NCI-H2029 treated with DMSO at 0.1 percent for 48 hours (cell line): ENCODE results near the gene HGFAC.

ENCODE experiments used
- DNase-seq: peaks from one replicate; lab custom pipeline; 2025; lab: John Stamatoyannopoulos, UW

HGFAC gene

DNA sequence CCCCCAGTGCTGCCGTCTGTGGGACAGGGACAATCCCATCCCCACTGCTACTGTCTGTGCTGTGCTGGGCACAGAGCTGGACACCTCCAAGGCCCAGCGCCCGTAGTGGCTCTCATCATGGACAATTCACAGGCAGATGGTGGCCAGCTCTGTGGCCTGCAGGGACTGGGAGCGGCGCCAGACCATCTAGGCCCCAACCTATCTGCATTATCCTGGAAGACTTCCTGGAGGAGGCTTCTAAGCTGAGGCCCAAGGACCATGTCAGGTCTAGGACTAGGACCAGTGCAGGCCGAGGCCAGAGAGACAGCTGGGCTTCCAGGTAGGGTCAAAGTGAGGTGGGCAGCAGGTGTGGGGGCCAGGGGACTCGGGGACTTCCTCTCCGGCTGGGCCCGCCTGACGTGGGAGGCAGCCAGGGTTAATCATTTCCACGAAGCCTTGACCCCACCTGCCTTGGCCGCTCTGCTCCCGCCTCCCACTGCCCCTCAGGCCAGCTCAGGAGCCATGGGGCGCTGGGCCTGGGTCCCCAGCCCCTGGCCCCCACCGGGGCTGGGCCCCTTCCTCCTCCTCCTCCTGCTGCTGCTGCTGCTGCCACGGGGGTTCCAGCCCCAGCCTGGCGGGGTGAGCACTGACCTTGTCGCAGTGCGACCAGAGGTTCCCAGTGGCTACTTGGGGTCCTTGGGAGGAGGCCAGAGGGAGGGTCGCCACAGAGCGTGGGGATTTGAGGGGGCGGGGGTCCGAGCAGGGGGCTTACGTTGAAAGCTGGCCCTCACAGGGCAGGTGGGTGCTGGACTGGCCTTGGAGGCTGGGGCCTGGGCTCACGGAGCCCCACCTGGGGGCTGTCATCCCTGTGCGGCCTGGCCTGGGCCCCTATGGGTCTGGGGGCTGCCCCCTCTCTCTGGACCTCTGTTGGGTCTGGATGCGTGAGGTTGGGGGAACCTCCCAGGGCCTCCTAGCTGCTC lies at the start of gene HGFAC:
Gene HGFAC, plus strand, starts transcription at position 468 of the 959 bp plus-strand sequence. Its CDS starts 34 bp downstream, at position 502.
- DNase-seq: no peak

DNA sequence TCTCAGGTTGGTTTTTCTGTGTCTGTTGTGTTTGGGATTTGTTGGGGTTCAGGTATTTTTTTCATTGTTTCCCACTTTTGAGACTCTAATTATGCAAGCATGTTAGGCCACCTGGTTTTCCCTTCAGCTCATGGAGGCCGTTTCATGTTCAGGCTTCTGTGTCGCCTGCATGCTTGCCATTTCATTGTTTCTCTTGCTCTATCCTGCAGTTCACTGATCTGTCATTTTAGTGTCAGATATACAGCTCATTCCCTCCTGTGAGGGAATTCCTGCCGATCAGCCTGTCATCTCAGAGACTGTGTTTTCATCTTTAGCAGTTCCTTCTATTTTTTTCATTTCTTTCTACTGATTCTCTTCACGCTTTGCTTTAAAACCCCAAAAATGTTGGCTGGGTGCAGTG lies 49.4 kb upstream of the HGFAC start:
- no peak for DNase-seq

DNA sequence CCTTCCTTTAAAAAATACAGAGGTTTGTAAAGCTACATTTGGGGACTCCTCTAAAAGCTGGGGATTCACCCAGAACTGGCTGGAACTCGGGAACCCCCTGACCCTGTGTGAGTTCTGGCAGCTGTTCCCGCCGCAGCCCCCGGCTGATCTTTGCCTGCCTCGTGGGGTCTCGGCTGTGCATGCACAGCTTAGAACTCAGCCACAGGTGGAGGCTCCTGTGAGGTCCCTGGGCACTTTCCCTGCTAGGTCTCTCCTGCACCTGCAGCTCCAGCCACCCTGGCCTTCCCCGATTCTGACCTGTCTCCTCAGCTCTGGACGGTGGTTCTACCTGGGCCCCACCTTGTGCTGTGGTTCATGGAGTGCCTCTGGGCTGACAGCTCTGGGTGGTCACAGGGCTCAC lies 48.6 kb upstream of the HGFAC start:
- no peak for DNase-seq

DNA sequence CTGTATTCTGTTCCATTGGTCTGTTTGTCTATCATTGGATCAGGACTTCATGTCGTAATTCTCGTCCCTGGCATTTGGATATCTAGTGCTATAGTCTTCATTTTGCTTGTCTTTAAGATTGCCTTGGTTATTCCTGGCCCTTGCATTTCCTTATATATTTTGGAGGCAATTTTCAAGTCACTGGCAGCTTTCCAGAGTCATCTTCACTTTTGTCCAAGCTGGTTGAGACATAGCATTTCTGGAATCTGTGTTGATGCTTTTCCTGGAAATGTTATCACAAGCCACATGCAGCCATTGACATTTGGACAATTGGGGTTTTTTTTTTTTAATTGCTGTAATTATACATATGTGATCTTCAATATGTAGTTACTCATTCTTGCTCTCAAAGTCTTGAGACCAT lies 45.2 kb upstream of the HGFAC start:
- DNase-seq: no peak

DNA sequence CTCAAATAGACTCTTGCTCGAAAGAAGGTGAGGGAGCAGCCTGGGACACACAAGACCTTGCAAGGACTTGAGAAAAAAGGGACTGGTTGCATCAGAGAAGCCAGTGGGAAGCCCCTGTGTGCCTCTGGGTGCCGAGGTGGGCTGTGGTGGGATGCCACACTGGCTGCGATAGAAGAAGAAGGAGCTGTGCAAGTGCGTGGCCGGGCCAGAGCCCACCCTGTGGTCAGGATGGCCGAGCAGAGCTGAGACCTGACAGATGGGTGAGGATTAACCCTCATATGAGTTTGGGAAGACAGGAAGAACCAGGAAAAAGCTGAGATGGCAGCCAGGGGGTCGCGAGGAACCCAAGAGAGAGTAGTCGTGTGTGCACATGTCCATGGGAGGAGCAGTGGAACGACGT lies 44.6 kb upstream of the HGFAC start:
- no peak for DNase-seq

DNA sequence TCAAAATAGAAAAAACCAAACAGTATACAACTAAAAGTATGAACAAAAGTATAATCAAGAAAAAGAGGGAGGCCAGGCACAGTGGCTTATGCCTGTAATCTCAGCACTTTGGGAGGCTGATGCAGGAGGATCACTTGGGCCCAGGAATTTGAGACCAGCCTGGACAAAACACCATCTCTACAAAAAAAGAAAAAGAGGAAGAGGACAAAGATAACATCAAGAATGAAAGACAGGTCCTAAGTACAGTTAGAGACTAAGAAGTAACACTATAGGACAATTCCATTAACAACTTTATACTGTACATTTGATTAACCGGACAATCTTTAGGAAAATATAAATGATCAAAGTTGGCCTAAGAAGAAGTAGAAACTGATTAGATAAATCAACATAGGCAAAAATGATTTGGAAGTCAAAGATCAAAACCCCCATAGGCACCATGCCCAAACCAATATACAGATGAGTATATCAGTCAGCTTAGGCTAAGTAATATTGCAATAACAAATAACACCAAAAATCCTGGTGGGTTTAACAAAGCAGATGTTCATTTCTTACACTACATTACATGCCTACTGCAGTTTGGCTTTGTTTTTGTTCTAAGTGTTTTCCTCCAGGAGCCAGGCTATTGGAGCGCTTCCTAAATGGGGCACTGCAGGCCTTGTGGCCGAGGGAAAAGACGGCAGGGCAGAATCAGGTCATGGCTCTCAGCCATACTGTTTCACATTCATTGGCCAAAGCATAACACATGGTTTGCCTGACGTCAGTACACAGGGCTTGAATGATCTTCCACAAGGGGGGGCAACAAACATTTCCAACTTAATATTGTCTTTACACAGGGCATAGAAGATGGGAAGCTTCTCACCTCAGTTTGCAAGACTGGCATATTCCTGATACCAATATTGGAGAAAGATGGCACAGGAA lies 42.2 kb upstream of the HGFAC start:
- no peak for DNase-seq

DNA sequence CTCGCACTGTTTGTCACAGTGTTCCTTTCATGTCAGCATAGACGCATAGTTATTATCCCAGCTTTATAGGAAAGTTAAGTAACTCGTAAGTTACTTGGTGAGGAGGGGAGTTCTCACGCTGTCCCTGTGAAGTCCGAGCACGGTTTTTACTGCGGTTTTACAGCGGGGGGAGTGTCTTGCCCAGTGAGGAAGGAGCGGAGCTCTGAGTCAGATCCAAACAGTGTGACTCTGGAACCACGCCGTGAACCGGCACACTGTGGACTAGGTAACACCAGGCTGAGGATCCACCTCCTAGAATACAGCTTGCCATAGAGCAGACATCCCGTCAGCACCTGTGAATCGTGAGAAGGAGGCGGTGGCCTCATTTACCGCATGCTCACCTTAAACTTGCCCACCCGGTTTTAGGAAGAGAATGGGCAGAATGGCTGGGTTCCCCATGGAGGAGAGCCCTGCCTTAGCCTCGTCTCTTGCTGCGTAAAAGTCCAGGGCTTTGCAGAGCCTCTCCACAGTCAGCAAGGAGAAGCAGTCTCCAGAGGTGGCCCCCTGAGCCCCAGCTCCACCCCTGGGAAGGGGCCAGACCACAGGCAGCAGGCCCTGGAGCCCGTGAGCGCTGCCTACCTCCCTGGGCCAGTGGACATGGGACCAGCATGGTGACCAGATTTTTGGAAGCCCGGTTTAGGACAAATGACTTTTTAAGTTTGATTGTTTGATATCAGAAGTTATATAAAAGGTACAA lies 40.2 kb upstream of the HGFAC start:
- DNase-seq: no peak

DNA sequence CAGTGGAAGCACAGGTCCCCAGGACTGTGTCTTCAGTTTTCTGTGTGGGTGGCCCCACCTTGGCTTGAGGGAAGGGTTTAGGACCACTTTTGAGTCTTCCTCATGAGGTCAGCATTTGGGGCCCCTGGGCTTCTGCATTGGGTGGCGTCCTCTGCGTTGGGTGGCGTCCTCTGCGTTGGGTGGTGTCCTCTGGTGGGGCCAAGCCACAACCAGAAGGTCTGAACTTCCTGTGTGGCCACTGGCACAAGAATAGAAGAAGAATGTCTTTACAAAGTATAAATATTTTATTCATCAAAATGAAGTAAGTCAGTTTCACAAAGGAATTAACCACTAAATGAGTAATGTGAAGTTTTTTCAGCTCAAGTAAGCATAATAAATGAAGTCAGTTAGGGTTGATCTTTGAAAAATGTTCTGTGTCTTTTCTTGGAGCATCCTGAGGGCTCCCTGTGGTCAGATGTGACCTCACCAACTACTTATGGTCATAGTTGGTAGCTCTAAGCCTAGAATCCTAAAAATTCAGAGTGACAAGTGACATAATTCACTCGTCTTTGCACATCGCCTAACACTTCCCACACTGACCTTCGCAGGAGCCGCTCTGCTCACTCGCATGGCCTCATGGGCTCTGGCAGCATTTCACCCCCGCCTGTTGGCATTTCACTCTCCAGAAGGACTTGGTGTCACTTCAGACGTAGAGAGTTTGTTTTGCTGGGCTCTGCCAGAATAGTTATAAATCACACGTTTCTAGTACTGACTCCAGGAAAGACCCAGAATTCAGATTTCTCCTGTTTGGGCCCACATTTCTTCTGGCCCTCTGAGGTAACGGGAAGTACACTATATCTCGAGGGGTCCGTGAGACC lies 39.0 kb upstream of the HGFAC start:
- no peak for DNase-seq

DNA sequence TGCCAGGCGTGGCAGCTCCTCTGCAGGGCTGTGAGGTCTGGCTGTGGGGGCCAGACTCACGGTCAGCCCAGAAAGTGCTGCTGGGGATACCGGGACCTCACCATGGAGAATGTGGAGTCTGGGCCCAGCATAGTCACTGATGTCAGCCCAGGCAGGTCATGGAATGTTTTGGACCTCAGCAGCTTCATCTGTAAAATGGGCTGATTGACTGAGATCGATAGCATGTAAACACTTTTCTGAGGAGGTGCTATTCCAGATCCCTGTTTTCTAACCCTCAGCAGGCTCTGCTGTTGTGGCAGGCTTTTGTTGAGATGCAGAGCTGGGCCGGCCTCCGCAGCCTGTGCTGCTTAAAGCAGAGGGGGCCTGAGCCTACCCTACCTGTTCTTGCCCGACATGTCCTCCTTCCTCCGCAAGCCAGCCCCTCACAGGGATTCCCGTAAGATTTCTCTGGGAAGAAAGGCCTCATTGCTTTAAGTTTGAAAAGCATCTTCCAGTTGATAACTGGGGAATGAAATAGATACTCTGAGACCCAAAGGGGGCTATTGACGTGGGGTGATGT lies 38.3 kb upstream of the HGFAC start:
- no peak for DNase-seq

DNA sequence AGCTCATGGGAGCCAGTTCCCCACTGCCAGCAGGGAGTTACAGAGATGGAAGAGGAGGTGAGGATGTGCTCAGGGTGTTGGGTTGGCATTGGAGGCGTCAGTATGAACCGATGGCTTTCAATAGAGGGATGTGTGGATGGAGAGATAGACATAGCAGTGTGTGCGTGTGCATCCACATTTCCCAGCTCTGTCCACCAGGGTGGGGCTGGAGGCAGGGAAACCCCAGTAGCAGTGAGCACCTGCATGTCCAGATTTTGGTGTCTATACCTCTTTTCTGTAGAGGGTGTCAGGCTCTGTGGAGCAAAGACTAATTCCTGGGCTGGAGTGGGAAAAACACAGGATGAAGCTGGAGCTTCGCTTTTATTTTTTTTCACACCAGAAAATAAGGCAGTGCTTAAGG lies 37.2 kb upstream of the HGFAC start:
- no peak for DNase-seq

DNA sequence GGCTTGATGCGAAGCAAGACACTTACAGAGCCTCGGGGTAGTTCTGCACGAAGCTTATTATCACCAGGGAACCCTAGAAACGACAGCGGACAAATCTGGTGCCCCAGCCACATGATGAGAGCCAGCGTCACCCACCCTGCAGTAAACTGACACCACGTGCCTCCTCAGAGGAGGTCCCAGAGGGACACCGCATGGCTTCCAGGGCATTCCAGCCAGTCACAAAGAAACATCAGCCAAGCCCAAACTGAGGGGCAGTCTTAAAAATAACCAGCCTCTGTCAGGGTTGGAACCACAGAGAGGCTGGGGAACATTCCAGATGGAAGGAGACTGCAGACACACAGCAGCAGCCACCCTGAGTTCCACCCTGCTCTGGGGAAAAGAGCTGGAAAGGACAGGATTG lies 36.6 kb upstream of the HGFAC start:
- no peak for DNase-seq

DNA sequence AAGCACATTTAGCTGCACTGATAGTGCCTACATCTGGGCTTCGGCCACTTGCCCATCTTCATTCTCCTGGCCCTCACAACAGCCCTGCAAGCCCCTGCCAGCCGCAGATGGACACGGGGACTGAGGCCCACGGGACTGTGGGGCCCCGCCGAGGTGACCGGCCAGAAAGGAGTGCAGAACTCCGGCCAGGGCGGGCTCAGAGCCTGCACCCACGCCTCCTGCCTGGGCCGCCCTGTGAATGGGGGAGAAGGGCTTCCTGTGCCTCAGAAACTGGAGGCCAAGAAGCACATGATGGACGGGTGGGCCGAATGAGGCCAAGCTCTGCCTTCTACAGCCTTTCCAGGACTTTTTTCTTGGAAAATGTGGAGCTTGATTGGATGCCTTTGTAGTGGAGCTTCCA lies 35.7 kb upstream of the HGFAC start:
- DNase-seq: no peak

DNA sequence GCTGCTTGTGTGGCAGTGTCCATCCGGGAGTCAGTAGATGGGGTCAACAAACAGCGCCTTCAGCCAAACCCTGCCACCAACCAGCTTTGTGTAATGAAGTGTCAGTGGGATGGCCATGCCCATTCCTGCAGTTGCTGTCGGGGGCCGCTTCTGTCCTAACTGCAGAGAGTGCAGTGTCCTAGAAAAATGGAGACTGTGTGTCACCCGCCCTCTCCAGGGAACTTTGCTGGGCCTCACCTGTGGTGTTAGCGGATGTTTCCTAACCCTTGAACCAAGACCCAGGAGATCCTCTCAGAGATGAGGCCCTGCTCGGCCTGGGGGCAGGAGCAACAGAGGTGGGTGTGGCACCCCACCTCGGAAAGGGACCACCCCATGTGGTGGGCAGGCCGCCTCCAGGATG lies 35.3 kb upstream of the HGFAC start:
- no peak for DNase-seq

DNA sequence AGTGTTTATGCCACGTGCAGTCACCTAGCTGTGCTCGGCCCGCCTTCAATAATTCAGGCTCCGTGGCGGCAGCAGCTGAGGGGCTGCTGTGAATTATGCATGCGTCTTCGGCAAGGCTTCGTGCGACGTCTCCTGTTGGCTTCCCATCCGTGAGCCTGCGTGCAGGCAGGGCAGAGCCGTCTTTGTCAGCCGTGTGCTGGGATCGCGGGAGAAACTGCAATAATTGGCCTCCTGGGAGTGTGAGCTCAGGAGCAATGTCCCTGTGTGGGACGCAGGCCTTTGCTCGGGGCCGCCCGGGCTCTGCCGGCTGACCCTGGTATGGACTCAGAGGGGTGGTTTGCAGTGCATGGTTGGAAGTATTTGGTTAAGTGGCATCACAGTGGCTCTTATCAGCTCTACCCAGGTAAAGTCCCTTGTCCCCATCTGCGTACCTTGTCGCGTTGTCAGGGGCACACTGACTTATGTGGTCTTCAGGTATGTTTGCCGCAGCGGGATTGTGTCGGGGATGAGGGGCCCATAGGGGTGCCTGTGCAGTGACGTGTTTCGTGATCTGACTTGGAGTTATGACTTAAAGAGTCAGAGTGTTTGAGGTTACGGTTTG lies 34.5 kb upstream of the HGFAC start:
- DNase-seq: no peak

DNA sequence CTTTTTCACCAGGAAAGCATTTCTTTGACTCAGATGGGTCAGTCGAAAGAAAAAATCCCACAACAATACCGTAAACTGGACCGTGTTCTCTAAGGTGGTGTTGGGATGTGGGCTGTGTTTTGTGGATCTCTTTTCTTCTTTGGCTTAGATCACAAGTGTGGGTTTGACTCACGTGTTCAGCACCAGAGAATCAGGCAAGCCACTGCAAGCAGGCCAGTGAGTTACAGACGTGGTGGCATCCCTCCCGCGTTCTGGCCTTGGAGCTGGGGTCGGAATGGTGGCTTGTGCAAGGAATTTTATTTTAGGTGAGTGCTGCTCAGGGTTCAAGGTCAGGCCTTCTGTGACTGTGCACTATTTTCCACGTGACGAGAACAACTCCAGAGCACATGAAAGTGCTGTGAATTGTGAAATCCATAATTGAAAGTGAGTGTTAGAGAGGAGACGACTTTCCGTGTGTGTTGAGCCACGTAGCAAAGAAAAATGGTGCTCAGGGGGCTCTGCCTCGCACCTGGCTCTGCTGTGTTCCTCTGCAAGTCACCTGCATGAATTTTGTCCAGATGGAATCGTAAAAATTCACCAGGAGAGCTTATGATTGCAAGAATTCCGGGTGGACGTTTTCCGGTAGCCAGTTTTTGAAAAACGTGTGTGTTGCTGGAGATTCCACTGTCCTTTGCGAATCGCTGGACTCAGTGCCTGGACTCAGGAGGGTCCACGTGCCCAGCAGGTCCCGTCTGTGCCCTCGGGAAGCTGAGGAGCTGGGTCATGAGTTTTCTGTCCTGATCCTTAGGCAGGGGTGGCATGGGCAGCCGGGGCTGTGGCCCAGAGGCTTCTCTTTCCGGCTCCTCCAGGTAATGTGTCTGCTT lies 33.6 kb upstream of the HGFAC start:
- no peak for DNase-seq

DNA sequence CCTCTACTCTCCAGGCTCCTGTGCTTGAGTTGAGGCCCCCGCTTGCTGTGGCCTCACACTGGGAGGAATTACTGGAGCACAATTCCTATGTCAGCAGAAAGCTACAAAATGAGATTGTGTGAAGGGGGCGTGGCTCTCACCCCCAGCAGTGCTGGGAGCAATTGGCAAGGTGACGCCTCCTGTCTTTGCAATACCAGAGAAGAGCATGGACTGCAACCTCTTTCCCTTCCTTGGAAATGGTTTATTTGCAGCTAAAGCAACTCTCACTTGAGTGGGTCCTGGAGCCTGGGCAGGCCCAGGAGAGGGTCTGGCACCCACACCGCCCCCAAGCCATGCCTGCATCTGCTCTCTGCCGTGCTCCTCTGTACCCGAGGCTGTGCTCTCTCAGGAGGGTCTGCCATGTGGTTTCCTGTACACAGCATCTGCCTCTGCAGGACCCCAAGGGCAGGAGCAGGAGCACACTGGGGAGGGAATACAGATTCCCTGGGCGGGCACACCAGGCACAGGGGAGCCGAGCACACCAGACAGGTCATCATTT lies 32.9 kb upstream of the HGFAC start:
- DNase-seq: no peak

DNA sequence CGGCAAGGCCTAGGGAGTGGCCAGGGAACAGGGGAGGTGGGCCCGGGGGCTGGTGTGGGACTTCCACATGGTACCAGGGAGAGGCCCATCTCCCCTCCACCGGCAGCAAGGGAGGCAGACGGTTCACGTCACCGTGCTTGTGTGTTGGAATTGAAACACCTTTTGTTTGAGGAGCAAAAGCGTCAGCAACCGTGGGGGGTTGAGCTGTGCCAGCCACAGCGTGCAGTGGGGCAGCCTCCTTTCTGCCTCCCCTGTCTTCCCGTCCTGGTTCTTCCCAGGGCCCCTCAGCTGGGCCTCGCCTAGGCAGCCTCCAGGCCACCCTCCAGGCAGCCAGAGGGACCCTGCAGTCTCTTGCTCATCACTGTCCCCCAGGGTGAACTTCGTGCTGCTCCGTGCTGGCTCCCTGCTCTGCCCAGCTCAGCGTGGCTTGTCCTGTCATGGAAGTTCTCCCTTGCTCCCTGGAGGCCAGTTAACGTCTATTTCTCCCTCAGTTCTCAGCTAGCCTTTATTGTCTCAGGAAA lies 32.1 kb upstream of the HGFAC start:
- no peak for DNase-seq

DNA sequence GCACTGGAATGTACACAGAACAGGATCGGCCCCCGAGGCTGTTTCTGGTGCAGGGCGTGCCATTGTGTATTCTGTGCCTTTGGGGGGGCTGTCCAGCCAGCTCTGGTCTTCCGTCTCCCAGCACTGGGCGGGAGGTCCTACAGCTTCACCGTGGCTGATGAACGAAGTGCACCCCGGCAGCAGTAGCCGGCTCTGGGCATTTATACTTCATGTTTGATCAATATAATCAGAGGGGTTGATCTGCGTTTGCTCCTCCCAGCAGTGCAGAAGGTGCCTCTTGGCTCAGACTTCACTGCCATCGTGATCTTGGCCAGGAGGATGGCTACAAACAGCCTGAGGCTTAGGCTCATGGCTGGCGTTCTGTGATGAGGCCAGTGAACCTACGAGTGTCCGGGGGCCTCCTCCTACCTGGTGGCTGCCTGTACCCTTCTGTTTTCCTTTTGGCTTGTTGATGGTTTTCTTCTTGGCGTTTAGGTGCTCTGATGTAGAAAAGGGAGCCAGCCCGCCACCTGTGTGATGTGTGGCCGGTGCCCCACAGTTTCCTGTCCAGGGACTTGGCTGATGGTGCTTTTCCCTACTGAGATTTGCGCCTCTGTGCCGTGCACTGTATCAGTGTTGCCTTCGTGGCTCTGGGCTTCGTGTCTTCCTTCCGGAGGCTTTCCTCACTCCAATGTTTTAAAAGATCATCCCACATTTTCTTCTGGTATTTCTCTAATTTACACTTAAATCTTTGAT lies 31.2 kb upstream of the HGFAC start:
- no peak for DNase-seq
